ACHN (cell line): ENCODE measurements around the gene C3orf20.
A peak's percentile ranks its signal among the peaks of the same experiment; 100 is the strongest.

Experiments
- DNase-seq: peaks from one replicate; pipeline ENCODE4 v3.0.0-alpha.2; 2015
- in situ Hi-C: cut with HindIII; loops from 2 replicates; pipeline ENCODE4 v1.10.0; 2017; ENCODE audit warnings: low sequenced_read_pairs, low pct_ligation_motif_present, low pct_unique_long_range_greater_than_20kb

Gene C3orf20

GRCh38 chr3:14784087-14784681, 109.2 kb downstream of the C3orf20 start:
- in situ Hi-C loops: no loop called here
- DNase-seq: no peak

GRCh38 chr3:14785207-14786155, 110.5 kb downstream of the C3orf20 start:
- in situ Hi-C loops: no loop called here
- DNase-seq: no peak

- in situ Hi-C loops: no loop called here
- no peak for DNase-seq
Observed at GRCh38 chr3:14786369-14786768, 111.4 kb downstream of the C3orf20 start.

GRCh38 chr3:14787630-14788029, 112.7 kb downstream of the C3orf20 start:
- in situ Hi-C loops: no loop called here
- no peak for DNase-seq

- DNase-seq: no peak
- in situ Hi-C loops: no loop called here
Observed at GRCh38 chr3:14788644-14789043, 113.7 kb downstream of the C3orf20 start.

- DNase-seq: no peak
- in situ Hi-C loops: no loop called here
Observed at GRCh38 chr3:14789221-14789620, 114.3 kb downstream of the C3orf20 start.

GRCh38 chr3:14789640-14790285, 114.8 kb downstream of the C3orf20 start:
- in situ Hi-C loops: no loop called here
- DNase-seq: no peak

GRCh38 chr3:14791343-14791945, 116.5 kb downstream of the C3orf20 start:
- DNase-seq: peak; percentile 58
- in situ Hi-C loops: no loop called here

- DNase-seq: no peak
- in situ Hi-C loops: no loop called here
Observed at GRCh38 chr3:14792691-14793121, 117.8 kb downstream of the C3orf20 start.

GRCh38 chr3:14793126-14793857, 118.4 kb downstream of the C3orf20 start:
- no peak for DNase-seq
- in situ Hi-C loops: no loop called here

GRCh38 chr3:14793858-14794234, 118.9 kb downstream of the C3orf20 start:
- in situ Hi-C loops: no loop called here
- no peak for DNase-seq

- DNase-seq: no peak
- in situ Hi-C loops: no loop called here
Observed at GRCh38 chr3:14794435-14794834, 119.5 kb downstream of the C3orf20 start.

- no peak for DNase-seq
- in situ Hi-C loops: no loop called here
Observed at GRCh38 chr3:14795996-14796395, 121.1 kb downstream of the C3orf20 start.

GRCh38 chr3:14796403-14797077, 121.6 kb downstream of the C3orf20 start:
- DNase-seq: no peak
- in situ Hi-C loops: no loop called here

- DNase-seq: no peak
- in situ Hi-C loops: no loop called here
Observed at GRCh38 chr3:14797731-14798130, 122.8 kb downstream of the C3orf20 start.

GRCh38 chr3:14798231-14798630, 123.3 kb downstream of the C3orf20 start:
- DNase-seq: no peak
- in situ Hi-C loops: no loop called here

- in situ Hi-C loops: no loop called here
- DNase-seq: no peak
Observed at GRCh38 chr3:14799146-14799545, 124.2 kb downstream of the C3orf20 start.

- in situ Hi-C loops: no loop called here
- no peak for DNase-seq
Observed at GRCh38 chr3:14801031-14801430, 126.1 kb downstream of the C3orf20 start.
